Mucosa of descending colon (tissue), 3 donors: ENCODE measurements around the gene SLC2A9. TPM values are rescaled to one million over a fixed set of nuclear protein-coding genes. Genes with fewer than 3 reads are reported as not detected.

Experiments used
- ATAC-seq: fragments of 200-7000 bp; cut with Tn5 transposase; one replicate; pipeline ENCODE4 v1.9.1; 2020; ENCODE audit warnings: mild to moderate bottlenecking, moderate library complexity
- DNase-seq, 3 donors: peaks; one replicate each; pipeline ENCODE4 v3.0.0-alpha.2; 2020
- H3K36me3 ChIP-seq: fragments of 200-600 bp; one replicate; pipeline ENCODE4 v1.8.0; 2021; ENCODE audit warnings: low read depth, mild to moderate bottlenecking
- H3K4me1 ChIP-seq: fragments of 200-600 bp; one replicate; pipeline ENCODE4 v1.8.0; 2021; ENCODE audit warnings: low read depth, mild to moderate bottlenecking
- H3K4me3 ChIP-seq: fragments of 200-600 bp; one replicate; pipeline ENCODE4 v1.8.0; 2021; ENCODE audit warnings: mild to moderate bottlenecking
- H3K9me3 ChIP-seq: fragments of 200-600 bp; one replicate; pipeline ENCODE4 v1.8.0; 2021; ENCODE audit warnings: mild to moderate bottlenecking
- intact Hi-C, 2 donors: fragments of 100-400 bp; cut with DNase I in 1 of 2; cut with micrococcal nuclease in 1 of 2; formaldehyde crosslinking; loops; one replicate each; pipeline versions ENCODE4 v1.11.0 to v1.11.1; 2022; cut with DNase I, micrococcal nuclease
- total RNA-seq, 3 donors: library from RNA; stranded (reverse); fragmentation: NEBNext Ultra II Directional in 2 of 3; extraction: Animal tissue kit (Norgen Biotek cat#: 25700) in 2 of 3; gene quantifications; one replicate each; pipeline versions ENCODE4 v1.2.1 to v1.2.4, GENCODE V29; 2021 to 2023
- TF ChIP-seq, protein P1 (sequence below): fragments of 200-600 bp; IDR thresholded peaks from one replicate; pipeline ENCODE4 v1.8.0; 2022; ENCODE audit warnings: antibody characterized with exemption, mild to moderate bottlenecking
- donor health status: DM: no; HTN: no; CAD: no; lungs with moderate emphysema.
- donor health status: DM: no; HTN: no; CAD: no.
- donor health status: DM: no; HTN: yes; CAD: no.

SLC2A9 gene
- total RNA-seq, 3 donors from 2014 or later: 4.8 to 8.9 (median 8.1) TPM

DNA sequence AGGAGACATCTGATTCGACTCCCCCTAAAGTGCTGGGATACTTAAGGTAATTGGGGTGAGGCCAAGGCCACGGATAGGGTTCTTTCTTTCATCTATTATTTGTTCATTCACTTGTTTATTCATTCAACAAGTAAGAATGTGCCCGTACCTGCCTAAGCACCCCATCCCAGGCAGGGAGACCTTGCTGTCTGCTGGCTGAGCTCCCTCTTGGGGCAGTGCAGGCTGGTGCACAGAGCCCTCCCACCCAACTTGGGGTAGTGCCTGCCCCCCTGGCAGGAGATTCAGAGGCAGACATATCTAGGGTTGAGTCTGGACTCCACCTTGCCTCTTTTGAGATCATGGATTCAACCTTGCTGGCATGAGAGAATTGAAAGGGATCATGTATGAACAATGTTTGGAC lies 144.2 kb downstream of the SLC2A9 start:
- ATAC-seq (no peak), DNase-seq (no peak)
- Histone ChIP-seq H3K4me1 (no peaks in the 10 kb centered on the region), H3K36me3 (no peaks in the 10 kb centered on the region), H3K4me3 (no peak overlapping the region), H3K9me3 (no peaks in the 10 kb centered on the region)
- TF ChIP-seq, protein P1, sequence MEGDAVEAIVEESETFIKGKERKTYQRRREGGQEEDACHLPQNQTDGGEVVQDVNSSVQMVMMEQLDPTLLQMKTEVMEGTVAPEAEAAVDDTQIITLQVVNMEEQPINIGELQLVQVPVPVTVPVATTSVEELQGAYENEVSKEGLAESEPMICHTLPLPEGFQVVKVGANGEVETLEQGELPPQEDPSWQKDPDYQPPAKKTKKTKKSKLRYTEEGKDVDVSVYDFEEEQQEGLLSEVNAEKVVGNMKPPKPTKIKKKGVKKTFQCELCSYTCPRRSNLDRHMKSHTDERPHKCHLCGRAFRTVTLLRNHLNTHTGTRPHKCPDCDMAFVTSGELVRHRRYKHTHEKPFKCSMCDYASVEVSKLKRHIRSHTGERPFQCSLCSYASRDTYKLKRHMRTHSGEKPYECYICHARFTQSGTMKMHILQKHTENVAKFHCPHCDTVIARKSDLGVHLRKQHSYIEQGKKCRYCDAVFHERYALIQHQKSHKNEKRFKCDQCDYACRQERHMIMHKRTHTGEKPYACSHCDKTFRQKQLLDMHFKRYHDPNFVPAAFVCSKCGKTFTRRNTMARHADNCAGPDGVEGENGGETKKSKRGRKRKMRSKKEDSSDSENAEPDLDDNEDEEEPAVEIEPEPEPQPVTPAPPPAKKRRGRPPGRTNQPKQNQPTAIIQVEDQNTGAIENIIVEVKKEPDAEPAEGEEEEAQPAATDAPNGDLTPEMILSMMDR: no peak
- intact Hi-C loops: no loop called here

DNA sequence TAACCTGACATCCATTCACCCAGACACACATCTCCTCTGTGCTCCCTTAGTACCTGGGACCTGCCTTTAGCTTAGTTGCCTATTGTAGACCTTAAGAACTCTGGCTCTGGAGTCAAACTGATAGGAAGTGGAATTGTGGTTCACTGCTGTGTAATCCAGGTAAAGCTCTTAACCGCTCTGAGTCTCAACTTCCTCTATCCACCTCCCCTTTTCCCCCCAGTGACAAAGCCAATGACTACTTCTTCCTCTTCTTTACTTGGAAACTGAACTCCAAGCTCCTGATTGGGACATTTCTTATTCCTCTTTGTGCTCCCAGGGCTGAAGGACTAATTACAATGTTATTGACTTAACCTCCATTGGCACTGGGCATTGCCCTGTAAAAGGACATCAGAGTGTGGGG lies 145.8 kb downstream of the SLC2A9 start:
- intact Hi-C loops: no loop called here
- Histone ChIP-seq H3K4me3 (no peak overlapping the region), H3K36me3 (no peaks in the 10 kb centered on the region), H3K9me3 (no peaks in the 10 kb centered on the region), H3K4me1 (no peaks in the 10 kb centered on the region)
- DNase-seq (no peak), ATAC-seq (no peak)
- TF ChIP-seq, protein P1: no peak

DNA sequence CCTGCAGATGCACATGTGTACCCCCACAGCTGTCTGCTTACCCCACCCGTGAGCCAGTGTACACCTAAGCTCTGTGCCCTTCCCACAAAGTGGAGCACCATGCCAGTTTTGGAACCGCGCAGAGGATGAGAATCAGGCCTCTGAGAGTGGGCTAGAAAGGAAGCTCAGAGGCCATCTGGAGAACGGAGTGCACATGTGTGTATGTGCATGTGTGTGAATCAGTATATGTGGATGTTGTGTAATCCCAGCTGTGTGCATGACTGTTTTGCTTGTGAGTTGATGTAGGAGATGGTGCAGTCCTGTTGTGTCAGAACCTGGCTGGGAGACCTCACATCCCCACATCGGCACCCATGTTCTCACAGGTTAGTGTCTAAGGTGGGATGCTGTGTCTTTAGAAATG lies 146.9 kb downstream of the SLC2A9 start:
- DNase-seq: no peak
- Histone ChIP-seq H3K36me3 (no peaks in the 10 kb centered on the region), H3K9me3 (no peaks in the 10 kb centered on the region), H3K4me1 (no peaks in the 10 kb centered on the region), H3K4me3 (no peak overlapping the region)
- intact Hi-C loops: no loop called here
- ATAC-seq: no peak
- TF ChIP-seq, protein P1: no peak

DNA sequence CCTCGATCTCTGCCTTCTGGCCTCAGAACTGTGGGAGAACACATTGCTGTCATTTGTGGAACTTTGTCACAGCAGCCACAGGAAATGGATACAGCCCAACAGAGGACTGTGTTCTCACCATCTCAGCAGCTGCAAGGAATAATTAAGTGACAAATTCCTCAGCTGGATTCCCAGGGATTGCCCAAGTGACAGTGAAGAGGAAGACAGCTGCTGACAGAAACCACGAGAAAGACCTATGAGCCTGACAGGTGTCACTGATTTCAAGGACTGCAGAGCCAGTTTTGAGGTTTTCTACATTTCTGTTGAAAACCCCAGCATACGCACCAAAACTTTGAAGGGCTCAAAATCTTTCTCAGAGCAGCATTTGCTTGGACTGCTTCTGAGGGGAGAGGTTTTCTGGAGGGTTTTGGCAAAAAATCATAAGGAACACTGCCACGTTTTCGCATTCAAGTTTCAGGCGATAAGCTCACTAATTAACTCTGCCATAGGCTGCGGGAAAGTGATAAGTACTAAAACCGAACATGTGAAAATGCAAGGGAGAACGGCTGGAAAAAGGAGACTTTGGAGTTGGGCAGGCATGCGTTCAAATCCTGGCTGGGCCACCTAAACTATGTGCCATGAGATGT lies 151.0 kb downstream of the SLC2A9 start:
- no peak for ATAC-seq
- no peaks in the 10 kb centered on the region for H3K9me3 ChIP-seq
- H3K36me3 ChIP-seq: no peaks in the 10 kb centered on the region
- intact Hi-C loops: no loop called here
- no peaks in the 10 kb centered on the region for H3K4me1 ChIP-seq
- TF ChIP-seq, protein P1: no peak
- no peak for DNase-seq
- H3K4me3 ChIP-seq: no peak overlapping the region

DNA sequence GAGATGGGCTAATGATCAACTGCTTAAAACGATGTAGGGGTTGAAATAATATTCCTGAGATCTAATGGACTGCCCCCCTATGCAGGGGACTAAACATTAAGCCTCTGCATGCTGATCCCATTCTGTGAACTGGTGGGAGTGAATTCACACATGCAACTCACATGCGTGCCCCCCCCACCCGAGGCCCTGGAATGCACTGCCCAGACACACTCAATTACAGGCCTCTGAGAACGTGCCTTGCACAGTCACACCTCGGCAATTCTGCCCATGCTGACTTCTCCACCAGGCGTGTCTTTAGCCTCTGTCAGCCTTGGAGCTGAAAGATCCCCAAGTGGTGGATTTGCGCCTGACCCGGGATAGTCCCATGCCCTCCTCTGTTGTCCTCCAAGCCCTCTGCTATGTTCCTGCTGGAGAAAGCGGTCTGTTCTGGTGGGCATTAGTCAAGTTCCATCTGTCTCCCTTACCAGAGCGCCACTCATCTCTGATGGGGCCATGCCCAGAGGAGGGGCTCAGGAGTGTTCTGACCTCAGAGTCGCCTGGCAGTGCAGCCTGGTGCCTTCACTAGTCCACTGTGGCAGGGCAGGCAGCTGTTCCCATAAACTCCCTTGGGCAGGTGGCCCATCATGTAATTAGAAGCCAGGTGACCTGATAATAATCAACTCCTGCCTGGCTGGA lies 153.4 kb downstream of the SLC2A9 start:
- no peaks in the 10 kb centered on the region for H3K9me3 ChIP-seq
- TF ChIP-seq, protein P1: no peak
- no peaks in the 10 kb centered on the region for H3K4me1 ChIP-seq
- no peak overlapping the region for H3K4me3 ChIP-seq
- no peak for DNase-seq
- no peaks in the 10 kb centered on the region for H3K36me3 ChIP-seq
- intact Hi-C loops: no loop called here
- no peak for ATAC-seq
